Liver (tissue), 9 donors: Measurements from ENCODE around the gene COBL. TPM values are rescaled to one million over a fixed set of nuclear protein-coding genes. Genes with fewer than 3 reads are reported as not detected.

ENCODE experiments used
- DNase-seq: peaks from one replicate; pipeline ENCODE4 v3.0.0-alpha.2; 2017; ENCODE audit warnings: low spot score
- H3K27ac ChIP-seq, 2 donors: one replicate each; pipeline ENCODE4 v1.7.0; 2013; ENCODE audit warnings: inconsistent platforms in 2 of 2, low read length in 2 of 2, control low read depth in 1 of 2, low read depth in 1 of 2, mild to moderate bottlenecking in 1 of 2
- H3K27me3 ChIP-seq, 4 donors: one replicate each; pipeline versions ENCODE4 v1.6.1 to v1.7.0; 2013; ENCODE audit warnings: low read length in 3 of 4, inconsistent platforms in 1 of 4, mild to moderate bottlenecking in 1 of 4, moderate library complexity in 1 of 4; ENCODE audit not compliant: control insufficient read depth in 4 of 4, insufficient read depth in 4 of 4
- H3K36me3 ChIP-seq, 4 donors: one replicate each; pipeline versions ENCODE4 v1.6.1 to v1.7.0; 2013; ENCODE audit warnings: low read length in 3 of 4, mild to moderate bottlenecking in 3 of 4, low read depth in 1 of 4, moderate library complexity in 1 of 4; ENCODE audit not compliant: control insufficient read depth in 4 of 4, insufficient read depth in 3 of 4
- H3K4me1 ChIP-seq, 4 donors: one replicate each; pipeline versions ENCODE4 v1.6.1 to v1.7.0; 2013; ENCODE audit warnings: low read length in 3 of 4, mild to moderate bottlenecking in 3 of 4, moderate library complexity in 1 of 4; ENCODE audit not compliant: control insufficient read depth in 4 of 4, insufficient read depth in 4 of 4
- H3K4me3 ChIP-seq, 3 donors: one replicate each; pipeline versions ENCODE4 v1.6.1 to v1.7.0; 2013; ENCODE audit warnings: low read length in 3 of 3, control low read depth in 1 of 3, low read depth in 1 of 3, mild to moderate bottlenecking in 1 of 3
- H3K9ac ChIP-seq, 2 donors: one replicate each; pipeline ENCODE4 v1.7.0; 2013; ENCODE audit warnings: low read length in 2 of 2, mild to moderate bottlenecking in 2 of 2, moderate library complexity in 2 of 2, control low read depth in 1 of 2, low read depth in 1 of 2
- H3K9me3 ChIP-seq, 4 donors: one replicate each; pipeline versions ENCODE4 v1.6.1 to v1.7.0; 2013; ENCODE audit warnings: low read length in 3 of 4; ENCODE audit not compliant: control insufficient read depth in 4 of 4
- CTCF ChIP-seq: fragments of 150-350 bp; IDR thresholded peaks from 2 replicates; pipeline ENCODE4 v1.5.1; 2017; ENCODE audit warnings: improper control_type of control experiment, low read depth, low read length; ENCODE audit not compliant: missing input control
- EGR1 ChIP-seq, 2 donors: IDR thresholded peaks; 2 replicates each; pipeline ENCODE4 v1.6.1; 2016 to 2018; ENCODE audit warnings: antibody characterized with exemption in 2 of 2, low read depth in 2 of 2
- FOXA1 ChIP-seq: IDR thresholded peaks from 2 replicates; pipeline ENCODE4 v1.6.1; 2016; ENCODE audit warnings: antibody characterized with exemption
- FOXA2 ChIP-seq: IDR thresholded peaks from 2 replicates; pipeline ENCODE4 v1.6.1; 2016; ENCODE audit warnings: antibody characterized with exemption
- GABPA ChIP-seq, 2 donors: IDR thresholded peaks in 1 of 2; conservative IDR thresholded peaks in 1 of 2; 2 replicates each; pipeline ENCODE4 v1.6.1; 2016; ENCODE audit warnings: antibody characterized with exemption in 2 of 2, mild to moderate bottlenecking in 1 of 2, moderate library complexity in 1 of 2
- HNF4A ChIP-seq, 2 donors: conservative IDR thresholded peaks; 2 replicates each; pipeline ENCODE4 v1.6.1; 2016; ENCODE audit warnings: antibody characterized with exemption in 2 of 2, mild to moderate bottlenecking in 2 of 2
- HNF4G ChIP-seq: IDR thresholded peaks from 2 replicates; pipeline ENCODE4 v1.6.1; 2016; ENCODE audit warnings: antibody characterized with exemption
- JUND ChIP-seq, 2 donors: IDR thresholded peaks; 2 replicates each; pipeline ENCODE4 v1.6.1; 2016; ENCODE audit warnings: antibody characterized with exemption in 2 of 2
- NR2F2 ChIP-seq: IDR thresholded peaks from 2 replicates; pipeline ENCODE4 v1.6.1; 2016; ENCODE audit warnings: antibody characterized with exemption
- RXRA ChIP-seq, 2 donors: IDR thresholded peaks; 2 replicates each; pipeline ENCODE4 v1.6.1; 2017 to 2018; ENCODE audit warnings: antibody characterized with exemption in 2 of 2, mild to moderate bottlenecking in 1 of 2
- SP1 ChIP-seq: IDR thresholded peaks from 2 replicates; pipeline ENCODE4 v1.6.1; 2018; ENCODE audit warnings: antibody characterized with exemption, mild to moderate bottlenecking
- WGBS: extraction: QIAGEN DNeasy Blood & Tissue Kit; methylation state at CpG from one replicate; pipeline ENCODE4 v1.1.7; 2013; 5-methylcytosine and 5-hydroxymethylcytosine counted together
- polyA plus RNA-seq, 2 donors: library from polyadenylated mRNA; stranded (reverse) in 1 of 2; unstranded in 1 of 2; fragments of 200-250 nt in 1 of 2; fragments of >200 nt in 1 of 2; fragmentation: Nextera tagmentation in 1 of 2; extraction: Ambion mirVana in 1 of 2; gene quantifications; one replicate each; pipeline versions ENCODE4 v1.2.1 to v1.2.3, GENCODE V29; 2013 to 2015
- total RNA-seq, 2 donors: library from RNA; depleted of rRNA; stranded (reverse); fragments of >200 nt; gene quantifications; one replicate each; pipeline ENCODE4 v1.2.3, GENCODE V29; 2014
- TF ChIP-seq, protein P1 (sequence below): IDR thresholded peaks from 2 replicates; pipeline ENCODE4 v1.6.1; 2016; ENCODE audit warnings: antibody characterized with exemption
- TF ChIP-seq, protein P2 (sequence below): IDR thresholded peaks from 2 replicates; pipeline ENCODE4 v1.6.1; 2016; ENCODE audit warnings: antibody characterized with exemption
- TF ChIP-seq, protein P3 (sequence below): IDR thresholded peaks from 2 replicates; pipeline ENCODE4 v1.6.1; 2016; ENCODE audit warnings: antibody characterized with exemption
- TF ChIP-seq, protein P4 (sequence below): IDR thresholded peaks from 2 replicates; pipeline ENCODE4 v1.6.1; 2016; ENCODE audit warnings: antibody characterized with exemption, mild to moderate bottlenecking
- donor health status: healthy.
- donor health status: healthy.
- donor health status: healthy.
- donor health status: healthy.
- donor health status: healthy.

The COBL gene
- total and polyA plus RNA-seq, 4 donors = 5.8 to 18.7 (median 10.7) TPM

- 48% methylated on average over 5 of the region's 5 CpGs for WGBS
- TF ChIP-seq HNF4A (conservative IDR thresholded peaks at IDR 0.05) (peak in 1 of 2 donors; percentile 39), FOXA1 (no peak), SP1 (peak; percentile 47), EGR1 (IDR thresholded peaks at IDR 0.05; ENCODE audit: low read depth in 2 of 2) (no peak), GABPA (IDR thresholded peaks at IDR 0.05 in 1 of 2, conservative IDR thresholded peaks at IDR 0.05 in 1 of 2) (no peak)
- TF ChIP-seq, protein P1, sequence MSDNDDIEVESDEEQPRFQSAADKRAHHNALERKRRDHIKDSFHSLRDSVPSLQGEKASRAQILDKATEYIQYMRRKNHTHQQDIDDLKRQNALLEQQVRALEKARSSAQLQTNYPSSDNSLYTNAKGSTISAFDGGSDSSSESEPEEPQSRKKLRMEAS = no peak
- TF ChIP-seq, protein P2, sequence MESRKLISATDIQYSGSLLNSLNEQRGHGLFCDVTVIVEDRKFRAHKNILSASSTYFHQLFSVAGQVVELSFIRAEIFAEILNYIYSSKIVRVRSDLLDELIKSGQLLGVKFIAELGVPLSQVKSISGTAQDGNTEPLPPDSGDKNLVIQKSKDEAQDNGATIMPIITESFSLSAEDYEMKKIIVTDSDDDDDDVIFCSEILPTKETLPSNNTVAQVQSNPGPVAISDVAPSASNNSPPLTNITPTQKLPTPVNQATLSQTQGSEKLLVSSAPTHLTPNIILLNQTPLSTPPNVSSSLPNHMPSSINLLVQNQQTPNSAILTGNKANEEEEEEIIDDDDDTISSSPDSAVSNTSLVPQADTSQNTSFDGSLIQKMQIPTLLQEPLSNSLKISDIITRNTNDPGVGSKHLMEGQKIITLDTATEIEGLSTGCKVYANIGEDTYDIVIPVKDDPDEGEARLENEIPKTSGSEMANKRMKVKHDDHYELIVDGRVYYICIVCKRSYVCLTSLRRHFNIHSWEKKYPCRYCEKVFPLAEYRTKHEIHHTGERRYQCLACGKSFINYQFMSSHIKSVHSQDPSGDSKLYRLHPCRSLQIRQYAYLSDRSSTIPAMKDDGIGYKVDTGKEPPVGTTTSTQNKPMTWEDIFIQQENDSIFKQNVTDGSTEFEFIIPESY = no peak
- Histone ChIP-seq H3K4me1 (peaks cover 3 to 11% (median 6%) of the 10 kb centered on the region in 4 donors), H3K9me3 (no peaks in the 10 kb centered on the region), H3K27me3 (no peaks in the 10 kb centered on the region), H3K4me3 (no peak overlapping the region), H3K27ac (no peak overlapping the region), H3K36me3 (no peaks in the 10 kb centered on the region), H3K9ac (no peak overlapping the region)
- no peak for DNase-seq
Measured at GRCh38 chr7:51242007-51242691, 74.5 kb downstream of the COBL start.

DNA sequence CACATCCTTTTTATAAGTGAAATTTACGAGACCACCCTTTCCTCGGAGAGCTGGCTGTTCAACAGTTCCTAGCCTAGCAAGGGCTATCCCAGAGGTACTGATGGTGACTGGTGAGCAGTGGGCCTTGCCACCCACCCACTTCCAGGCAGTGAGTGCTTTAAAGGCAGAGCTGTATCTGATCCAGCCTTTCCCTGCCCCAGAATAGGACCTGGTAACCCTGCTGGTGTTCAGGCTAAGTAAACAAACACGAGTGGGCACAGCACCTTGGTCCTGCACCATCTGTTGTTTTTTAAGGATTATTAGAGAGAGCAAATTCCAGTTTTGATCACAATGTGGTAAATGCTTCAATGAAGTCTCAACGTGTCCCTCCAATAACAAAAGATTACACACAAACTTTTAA is 75.7 kb downstream of the COBL start:
- H3K9me3 ChIP-seq = no peaks in the 10 kb centered on the region
- no peak overlapping the region for H3K9ac ChIP-seq
- WGBS = 59% methylated on average over 4 of the region's 4 CpGs
- no peaks in the 10 kb centered on the region for H3K27me3 ChIP-seq
- no peaks in the 10 kb centered on the region for H3K36me3 ChIP-seq
- peaks cover 3 to 7% (median 6%) of the 10 kb centered on the region in 4 donors for H3K4me1 ChIP-seq
- H3K4me3 ChIP-seq = no peak overlapping the region
- DNase-seq = no peak
- TF ChIP-seq JUND (IDR thresholded peaks at IDR 0.05) = no peak
- TF ChIP-seq, protein P3, sequence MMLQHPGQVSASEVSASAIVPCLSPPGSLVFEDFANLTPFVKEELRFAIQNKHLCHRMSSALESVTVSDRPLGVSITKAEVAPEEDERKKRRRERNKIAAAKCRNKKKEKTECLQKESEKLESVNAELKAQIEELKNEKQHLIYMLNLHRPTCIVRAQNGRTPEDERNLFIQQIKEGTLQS = no peak
- peak in 1 of 2 donors; percentile 8 for TF ChIP-seq RXRA (IDR thresholded peaks at IDR 0.05)
- TF ChIP-seq FOXA2 = peak; percentile 25
- TF ChIP-seq FOXA1 = no peak
- TF ChIP-seq NR2F2 = no peak
- no peak for TF ChIP-seq HNF4G
- TF ChIP-seq, protein P1 = no peak
- no peak overlapping the region for H3K27ac ChIP-seq

GRCh38 chr7:51239691-51240090 is 76.9 kb downstream of the COBL start:
- Histone ChIP-seq H3K9me3 (no peaks in the 10 kb centered on the region), H3K36me3 (no peaks in the 10 kb centered on the region), H3K4me1 (peaks cover 3 to 8% (median 6%) of the 10 kb centered on the region in 4 donors), H3K27ac (no peak overlapping the region), H3K4me3 (no peak overlapping the region), H3K9ac (no peak overlapping the region), H3K27me3 (no peaks in the 10 kb centered on the region)
- WGBS = 69% methylated on average over 3 of the region's 3 CpGs
- no peak for DNase-seq
- TF ChIP-seq GABPA (IDR thresholded peaks at IDR 0.05 in 1 of 2, conservative IDR thresholded peaks at IDR 0.05 in 1 of 2) (no peak), SP1 (no peak), RXRA (IDR thresholded peaks at IDR 0.05) (no peak), EGR1 (IDR thresholded peaks at IDR 0.05; ENCODE audit: low read depth in 2 of 2) (no peak), FOXA1 (no peak), HNF4G (no peak), CTCF (no peak), JUND (IDR thresholded peaks at IDR 0.05) (no peak)
- TF ChIP-seq, protein P4, sequence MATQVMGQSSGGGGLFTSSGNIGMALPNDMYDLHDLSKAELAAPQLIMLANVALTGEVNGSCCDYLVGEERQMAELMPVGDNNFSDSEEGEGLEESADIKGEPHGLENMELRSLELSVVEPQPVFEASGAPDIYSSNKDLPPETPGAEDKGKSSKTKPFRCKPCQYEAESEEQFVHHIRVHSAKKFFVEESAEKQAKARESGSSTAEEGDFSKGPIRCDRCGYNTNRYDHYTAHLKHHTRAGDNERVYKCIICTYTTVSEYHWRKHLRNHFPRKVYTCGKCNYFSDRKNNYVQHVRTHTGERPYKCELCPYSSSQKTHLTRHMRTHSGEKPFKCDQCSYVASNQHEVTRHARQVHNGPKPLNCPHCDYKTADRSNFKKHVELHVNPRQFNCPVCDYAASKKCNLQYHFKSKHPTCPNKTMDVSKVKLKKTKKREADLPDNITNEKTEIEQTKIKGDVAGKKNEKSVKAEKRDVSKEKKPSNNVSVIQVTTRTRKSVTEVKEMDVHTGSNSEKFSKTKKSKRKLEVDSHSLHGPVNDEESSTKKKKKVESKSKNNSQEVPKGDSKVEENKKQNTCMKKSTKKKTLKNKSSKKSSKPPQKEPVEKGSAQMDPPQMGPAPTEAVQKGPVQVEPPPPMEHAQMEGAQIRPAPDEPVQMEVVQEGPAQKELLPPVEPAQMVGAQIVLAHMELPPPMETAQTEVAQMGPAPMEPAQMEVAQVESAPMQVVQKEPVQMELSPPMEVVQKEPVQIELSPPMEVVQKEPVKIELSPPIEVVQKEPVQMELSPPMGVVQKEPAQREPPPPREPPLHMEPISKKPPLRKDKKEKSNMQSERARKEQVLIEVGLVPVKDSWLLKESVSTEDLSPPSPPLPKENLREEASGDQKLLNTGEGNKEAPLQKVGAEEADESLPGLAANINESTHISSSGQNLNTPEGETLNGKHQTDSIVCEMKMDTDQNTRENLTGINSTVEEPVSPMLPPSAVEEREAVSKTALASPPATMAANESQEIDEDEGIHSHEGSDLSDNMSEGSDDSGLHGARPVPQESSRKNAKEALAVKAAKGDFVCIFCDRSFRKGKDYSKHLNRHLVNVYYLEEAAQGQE = no peak
- TF ChIP-seq, protein P1 = no peak
- TF ChIP-seq, protein P2 = no peak
